WTC11 (cell line): ENCODE results near the gene RAB11B. TPM values are rescaled to one million over a fixed set of nuclear protein-coding genes. Genes with fewer than 3 reads are reported as not detected.

ENCODE experiments used
- ATAC-seq: fragments of 200-7000 bp; cut with Tn5 transposase; 2 replicates; pipeline ENCODE4 v1.10.0; 2021; ENCODE audit warnings: mild to moderate bottlenecking, moderate library complexity
- CTCF ChIA-PET: fragments of 300-600 bp; sonication (Branson Sonifier 250); formaldehyde crosslinking; loops from one replicate; lab custom pipeline; 2021; ENCODE audit warnings: antibody characterized with exemption; lab: Charles Lee
- POLR2A ChIA-PET: fragments of 350-600 bp; sonication (Branson Sonifier 250); formaldehyde crosslinking; loops from one replicate; lab custom pipeline; 2021; ENCODE audit warnings: antibody characterized with exemption; lab: Charles Lee
- DNase-seq: peaks from one replicate; pipeline ENCODE4 v3.0.0; 2021; ENCODE audit warnings: low spot score
- H3K27ac Mint-ChIP-seq: 2 replicates; pipeline ENCODE4 v1.8.0; 2021; ENCODE audit warnings: mixed read lengths
- H3K27me3 Mint-ChIP-seq: 2 replicates; pipeline ENCODE4 v1.8.0; 2021; ENCODE audit warnings: low read depth, mild to moderate bottlenecking, moderate library complexity, mixed read lengths
- H3K36me3 Mint-ChIP-seq: 2 replicates; pipeline ENCODE4 v1.8.0; 2021; ENCODE audit warnings: mixed read lengths
- H3K4me1 Mint-ChIP-seq: 2 replicates; pipeline ENCODE4 v1.8.0; 2022; ENCODE audit warnings: mixed read lengths
- H3K4me3 Mint-ChIP-seq: 2 replicates; pipeline ENCODE4 v1.8.0; 2021; ENCODE audit warnings: mild to moderate bottlenecking, moderate library complexity, mixed read lengths
- H3K9me3 Mint-ChIP-seq: 2 replicates; pipeline ENCODE4 v1.8.0; 2021; ENCODE audit warnings: mixed read lengths
- CDX4 ChIP-seq: fragments of 250-450 bp; sonication (Bioruptor Pico); IDR thresholded peaks from 2 replicates; pipeline ENCODE4 v1.9.0; 2021; ENCODE audit warnings: moderate library complexity, mild to moderate bottlenecking, inconsistent platforms, borderline replicate concordance
- ERG ChIP-seq: fragments of 250-450 bp; sonication (Bioruptor Pico); IDR thresholded peaks from 2 replicates; pipeline ENCODE4 v1.8.0; 2021; ENCODE audit warnings: mild to moderate bottlenecking
- FOXP4 ChIP-seq: sonication (generic); formaldehyde crosslinking; IDR thresholded peaks from 2 replicates; pipeline ENCODE4 v1.8.0; 2022; ENCODE audit warnings: mild to moderate bottlenecking, missing genetic modification reagents
- GTF2I ChIP-seq: fragments of 250-450 bp; sonication (Bioruptor Pico); conservative IDR thresholded peaks from 2 replicates; pipeline ENCODE4 v1.4.0; 2021; ENCODE audit warnings: mild to moderate bottlenecking
- IRF2 ChIP-seq: sonication (generic); formaldehyde crosslinking; IDR thresholded peaks from 2 replicates; pipeline ENCODE4 v1.8.0; 2022; ENCODE audit warnings: low read depth, missing genetic modification reagents, borderline replicate concordance
- OVOL2 ChIP-seq: fragments of 250-450 bp; sonication (Bioruptor Pico); IDR thresholded peaks from 2 replicates; pipeline ENCODE4 v1.9.0; 2021; ENCODE audit warnings: mild to moderate bottlenecking, borderline replicate concordance
- PRRX2 ChIP-seq: fragments of 250-450 bp; sonication (Bioruptor Pico); IDR thresholded peaks from 2 replicates; pipeline ENCODE4 v1.8.0; 2021; ENCODE audit warnings: mild to moderate bottlenecking
- RORB ChIP-seq: fragments of 250-450 bp; sonication (Bioruptor Pico); IDR thresholded peaks from 2 replicates; pipeline ENCODE4 v1.9.0; 2021; ENCODE audit warnings: mild to moderate bottlenecking
- SMAD3 ChIP-seq: sonication (generic); formaldehyde crosslinking; IDR thresholded peaks from 2 replicates; pipeline ENCODE4 v1.8.0; 2022; ENCODE audit warnings: missing genetic modification reagents, mild to moderate bottlenecking, borderline replicate concordance
- SMAD4 ChIP-seq: sonication (generic); formaldehyde crosslinking; IDR thresholded peaks from 2 replicates; pipeline ENCODE4 v1.8.0; 2022; ENCODE audit warnings: mild to moderate bottlenecking, missing genetic modification reagents
- TCF7 ChIP-seq: sonication (generic); formaldehyde crosslinking; IDR thresholded peaks from 2 replicates; pipeline ENCODE4 v1.8.0; 2022; ENCODE audit warnings: mild to moderate bottlenecking, low read depth, missing genetic modification reagents, moderate library complexity
- USF2 ChIP-seq: sonication (generic); formaldehyde crosslinking; IDR thresholded peaks from 2 replicates; pipeline ENCODE4 v1.8.1; 2023; ENCODE audit warnings: mild to moderate bottlenecking, missing genetic modification reagents, moderate library complexity
- ZNF138 ChIP-seq: sonication (generic); formaldehyde crosslinking; conservative IDR thresholded peaks from 2 replicates; pipeline ENCODE4 v1.8.1; 2022; ENCODE audit warnings: mild to moderate bottlenecking, moderate library complexity, missing genetic modification reagents
- ZNF232 ChIP-seq: sonication (generic); formaldehyde crosslinking; IDR thresholded peaks from 2 replicates; pipeline ENCODE4 v1.8.0; 2022; ENCODE audit warnings: mild to moderate bottlenecking, missing genetic modification reagents
- ZNF263 ChIP-seq: sonication (generic); formaldehyde crosslinking; IDR thresholded peaks from 2 replicates; pipeline ENCODE4 v1.8.1; 2022; ENCODE audit warnings: low read depth, mild to moderate bottlenecking, moderate library complexity, missing genetic modification reagents
- ZNF671 ChIP-seq: fragments of 250-450 bp; sonication (Bioruptor Pico); IDR thresholded peaks from 2 replicates; pipeline ENCODE4 v1.8.0; 2021; ENCODE audit warnings: mild to moderate bottlenecking
- total RNA-seq: library from RNA; stranded (reverse); gene quantifications from 3 replicates; pipeline ENCODE4 v1.2.3, GENCODE V29; 2021
- TF ChIP-seq, protein P1 (sequence below): sonication (generic); formaldehyde crosslinking; IDR thresholded peaks from 2 replicates; pipeline ENCODE4 v1.8.0; 2023; ENCODE audit warnings: missing genetic modification reagents, mild to moderate bottlenecking, borderline replicate concordance
- TF ChIP-seq, protein P2 (sequence below): sonication (generic); formaldehyde crosslinking; IDR thresholded peaks from 2 replicates; pipeline ENCODE4 v1.8.0; 2022; ENCODE audit warnings: mild to moderate bottlenecking, missing genetic modification reagents
- TF ChIP-seq, protein P3 (sequence below): sonication (generic); formaldehyde crosslinking; IDR thresholded peaks from 2 replicates; pipeline ENCODE4 v1.8.0; 2023; ENCODE audit warnings: missing genetic modification reagents
- TF ChIP-seq, protein P4 (sequence below): sonication (generic); formaldehyde crosslinking; IDR thresholded peaks from 2 replicates; pipeline ENCODE4 v1.8.0; 2022; ENCODE audit warnings: missing genetic modification reagents

RAB11B gene
- total RNA-seq, 1 experiment from 2014 or later: 108 TPM

GRCh38 chr19:8444677-8445487 lies 54.7 kb downstream of the RAB11B start, which contains the start of gene HNRNPM:
TSS of gene HNRNPM (plus strand) at chr19:8444975. CDS start at chr19:8444999, 24 bp downstream.
- Mint-ChIP-seq H3K27ac (peak within 1 kb of the TSS; percentile 99), H3K4me3 (peak within 1 kb of the TSS; percentile 84), H3K9me3 (no peaks in the 10 kb centered on the region), H3K4me1 (peaks cover 52% of the 10 kb centered on the region), H3K27me3 (no peaks in the 10 kb centered on the region), H3K36me3 (peaks cover 17% of the 10 kb centered on the region)
- CTCF ChIA-PET: interaction anchor here (0.6 to 3.8 kb wide), 12 partner anchors 32 to 137 kb away, joined by 3 to 27 read pairs (median 4); partner anchors contain the start of gene MARCHF2
- DNase-seq: peak; percentile 100
- POLR2A ChIA-PET: interaction anchor here (0.8 to 1.6 kb wide), 5 partner anchors 21 to 81 kb away, joined by 3 to 8 read pairs (median 4); partner anchors contain the start of genes MARCHF2 and ZNF414
- peak; percentile 84 for ATAC-seq
- TF ChIP-seq ZNF263 (CRISPR knock-in tag): no peak; the same call in 1 of the 2 replicates
- TF ChIP-seq SMAD3: no peak
- TF ChIP-seq, protein P1, sequence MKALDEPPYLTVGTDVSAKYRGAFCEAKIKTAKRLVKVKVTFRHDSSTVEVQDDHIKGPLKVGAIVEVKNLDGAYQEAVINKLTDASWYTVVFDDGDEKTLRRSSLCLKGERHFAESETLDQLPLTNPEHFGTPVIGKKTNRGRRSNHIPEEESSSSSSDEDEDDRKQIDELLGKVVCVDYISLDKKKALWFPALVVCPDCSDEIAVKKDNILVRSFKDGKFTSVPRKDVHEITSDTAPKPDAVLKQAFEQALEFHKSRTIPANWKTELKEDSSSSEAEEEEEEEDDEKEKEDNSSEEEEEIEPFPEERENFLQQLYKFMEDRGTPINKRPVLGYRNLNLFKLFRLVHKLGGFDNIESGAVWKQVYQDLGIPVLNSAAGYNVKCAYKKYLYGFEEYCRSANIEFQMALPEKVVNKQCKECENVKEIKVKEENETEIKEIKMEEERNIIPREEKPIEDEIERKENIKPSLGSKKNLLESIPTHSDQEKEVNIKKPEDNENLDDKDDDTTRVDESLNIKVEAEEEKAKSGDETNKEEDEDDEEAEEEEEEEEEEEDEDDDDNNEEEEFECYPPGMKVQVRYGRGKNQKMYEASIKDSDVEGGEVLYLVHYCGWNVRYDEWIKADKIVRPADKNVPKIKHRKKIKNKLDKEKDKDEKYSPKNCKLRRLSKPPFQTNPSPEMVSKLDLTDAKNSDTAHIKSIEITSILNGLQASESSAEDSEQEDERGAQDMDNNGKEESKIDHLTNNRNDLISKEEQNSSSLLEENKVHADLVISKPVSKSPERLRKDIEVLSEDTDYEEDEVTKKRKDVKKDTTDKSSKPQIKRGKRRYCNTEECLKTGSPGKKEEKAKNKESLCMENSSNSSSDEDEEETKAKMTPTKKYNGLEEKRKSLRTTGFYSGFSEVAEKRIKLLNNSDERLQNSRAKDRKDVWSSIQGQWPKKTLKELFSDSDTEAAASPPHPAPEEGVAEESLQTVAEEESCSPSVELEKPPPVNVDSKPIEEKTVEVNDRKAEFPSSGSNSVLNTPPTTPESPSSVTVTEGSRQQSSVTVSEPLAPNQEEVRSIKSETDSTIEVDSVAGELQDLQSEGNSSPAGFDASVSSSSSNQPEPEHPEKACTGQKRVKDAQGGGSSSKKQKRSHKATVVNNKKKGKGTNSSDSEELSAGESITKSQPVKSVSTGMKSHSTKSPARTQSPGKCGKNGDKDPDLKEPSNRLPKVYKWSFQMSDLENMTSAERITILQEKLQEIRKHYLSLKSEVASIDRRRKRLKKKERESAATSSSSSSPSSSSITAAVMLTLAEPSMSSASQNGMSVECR (CRISPR knock-in tag): peak; percentile 84
- no peak for TF ChIP-seq ERG (CRISPR knock-in tag)
- peak; percentile 99 for TF ChIP-seq USF2 (CRISPR knock-in tag)
- no peak for TF ChIP-seq OVOL2 (CRISPR knock-in tag)
- peak; percentile 62 for TF ChIP-seq FOXP4 (CRISPR knock-in tag)
- no peak for TF ChIP-seq PRRX2 (CRISPR knock-in tag)
- peak; percentile 65; the same call in 1 of the 2 replicates for TF ChIP-seq ZNF232 (CRISPR knock-in tag)
- TF ChIP-seq IRF2: no peak
- no peak for TF ChIP-seq SMAD4 (CRISPR knock-in tag)
- TF ChIP-seq, protein P2, sequence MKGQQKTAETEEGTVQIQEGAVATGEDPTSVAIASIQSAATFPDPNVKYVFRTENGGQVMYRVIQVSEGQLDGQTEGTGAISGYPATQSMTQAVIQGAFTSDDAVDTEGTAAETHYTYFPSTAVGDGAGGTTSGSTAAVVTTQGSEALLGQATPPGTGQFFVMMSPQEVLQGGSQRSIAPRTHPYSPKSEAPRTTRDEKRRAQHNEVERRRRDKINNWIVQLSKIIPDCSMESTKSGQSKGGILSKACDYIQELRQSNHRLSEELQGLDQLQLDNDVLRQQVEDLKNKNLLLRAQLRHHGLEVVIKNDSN (CRISPR knock-in tag): peak; percentile 99
- TF ChIP-seq ZNF671 (CRISPR knock-in tag): no peak
- TF ChIP-seq, protein P3, sequence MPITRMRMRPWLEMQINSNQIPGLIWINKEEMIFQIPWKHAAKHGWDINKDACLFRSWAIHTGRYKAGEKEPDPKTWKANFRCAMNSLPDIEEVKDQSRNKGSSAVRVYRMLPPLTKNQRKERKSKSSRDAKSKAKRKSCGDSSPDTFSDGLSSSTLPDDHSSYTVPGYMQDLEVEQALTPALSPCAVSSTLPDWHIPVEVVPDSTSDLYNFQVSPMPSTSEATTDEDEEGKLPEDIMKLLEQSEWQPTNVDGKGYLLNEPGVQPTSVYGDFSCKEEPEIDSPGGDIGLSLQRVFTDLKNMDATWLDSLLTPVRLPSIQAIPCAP: peak; percentile 39; the same call in 1 of the 2 replicates
- no peak for TF ChIP-seq CDX4
- TF ChIP-seq, protein P4, sequence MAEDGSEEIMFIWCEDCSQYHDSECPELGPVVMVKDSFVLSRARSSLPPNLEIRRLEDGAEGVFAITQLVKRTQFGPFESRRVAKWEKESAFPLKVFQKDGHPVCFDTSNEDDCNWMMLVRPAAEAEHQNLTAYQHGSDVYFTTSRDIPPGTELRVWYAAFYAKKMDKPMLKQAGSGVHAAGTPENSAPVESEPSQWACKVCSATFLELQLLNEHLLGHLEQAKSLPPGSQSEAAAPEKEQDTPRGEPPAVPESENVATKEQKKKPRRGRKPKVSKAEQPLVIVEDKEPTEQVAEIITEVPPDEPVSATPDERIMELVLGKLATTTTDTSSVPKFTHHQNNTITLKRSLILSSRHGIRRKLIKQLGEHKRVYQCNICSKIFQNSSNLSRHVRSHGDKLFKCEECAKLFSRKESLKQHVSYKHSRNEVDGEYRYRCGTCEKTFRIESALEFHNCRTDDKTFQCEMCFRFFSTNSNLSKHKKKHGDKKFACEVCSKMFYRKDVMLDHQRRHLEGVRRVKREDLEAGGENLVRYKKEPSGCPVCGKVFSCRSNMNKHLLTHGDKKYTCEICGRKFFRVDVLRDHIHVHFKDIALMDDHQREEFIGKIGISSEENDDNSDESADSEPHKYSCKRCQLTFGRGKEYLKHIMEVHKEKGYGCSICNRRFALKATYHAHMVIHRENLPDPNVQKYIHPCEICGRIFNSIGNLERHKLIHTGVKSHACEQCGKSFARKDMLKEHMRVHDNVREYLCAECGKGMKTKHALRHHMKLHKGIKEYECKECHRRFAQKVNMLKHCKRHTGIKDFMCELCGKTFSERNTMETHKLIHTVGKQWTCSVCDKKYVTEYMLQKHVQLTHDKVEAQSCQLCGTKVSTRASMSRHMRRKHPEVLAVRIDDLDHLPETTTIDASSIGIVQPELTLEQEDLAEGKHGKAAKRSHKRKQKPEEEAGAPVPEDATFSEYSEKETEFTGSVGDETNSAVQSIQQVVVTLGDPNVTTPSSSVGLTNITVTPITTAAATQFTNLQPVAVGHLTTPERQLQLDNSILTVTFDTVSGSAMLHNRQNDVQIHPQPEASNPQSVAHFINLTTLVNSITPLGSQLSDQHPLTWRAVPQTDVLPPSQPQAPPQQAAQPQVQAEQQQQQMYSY (CRISPR knock-in tag): no peak
- no peak for TF ChIP-seq ZNF138 (CRISPR knock-in tag)
- no peak for TF ChIP-seq RORB (CRISPR knock-in tag)
- TF ChIP-seq GTF2I (CRISPR knock-in tag): no peak
- TF ChIP-seq TCF7 (CRISPR knock-in tag): no peak; the same call in 1 of the 2 replicates
